Endothelial cell of umbilical vein (primary cell): ENCODE data around the gene FOXO1. TPM values are rescaled to one million over a fixed set of nuclear protein-coding genes. Genes with fewer than 3 reads are reported as not detected.

Experiments used
- BruUV-seq: library from RNA; stranded (reverse); fragments of 400-500 nt; replicated peaks from 2 replicates; lab custom pipeline; 2021; lab: Mats Ljungman, UMichigan
- CTCF ChIA-PET: fragments of 300-600, 350-600 bp; sonication (Branson Sonifier 250); formaldehyde crosslinking; loops from one replicate; lab custom pipeline; 2021; ENCODE audit warnings: antibody characterized with exemption, inconsistent platforms; lab: Charles Lee
- POLR2A ChIA-PET: fragments of 300-600, 350-600 bp; sonication (Branson Sonifier 250); formaldehyde crosslinking; loops from one replicate; lab custom pipeline; 2021; ENCODE audit warnings: antibody characterized with exemption, inconsistent platforms; lab: Charles Lee
- DNase-seq: peaks from one replicate; pipeline ENCODE4 v3.0.0-alpha.2; 2011; ENCODE audit warnings: low read depth, low spot score
- FAIRE-seq: peaks from 2 replicates; lab custom pipeline; 2011; peaks lifted over from hg19 to GRCh38; lab: Jason Lieb, UNC
- H2AFZ ChIP-seq: 2 replicates; pipeline ENCODE4 v1.6.0; 2012; ENCODE audit warnings: low read depth, low read length, control low read depth, inconsistent platforms
- H3K27ac ChIP-seq: 2 replicates; pipeline ENCODE4 v1.5.1; 2011; ENCODE audit warnings: low read depth, mild to moderate bottlenecking, control low read depth, low read length, moderate library complexity; ENCODE audit not compliant: insufficient read depth
- H3K27me3 ChIP-seq, 2 experiments: 2 replicates each; pipeline versions ENCODE4 v1.6.0 to v1.6.1; 2011; ENCODE audit warnings: low read length in 2 of 2, mixed read lengths in 1 of 2; ENCODE audit not compliant: control insufficient read depth in 2 of 2, insufficient read depth in 2 of 2
- H3K36me3 ChIP-seq, 2 experiments: 2 replicates in 1 of 2; 3 replicates in 1 of 2; pipeline ENCODE4 v1.5.1; 2011; ENCODE audit warnings: low read length in 2 of 2, mild to moderate bottlenecking in 1 of 2, moderate library complexity in 1 of 2; ENCODE audit not compliant: control insufficient read depth in 2 of 2, insufficient read depth in 2 of 2; ENCODE audit errors: extremely low read depth in 1 of 2
- H3K4me1 ChIP-seq: 3 replicates; pipeline ENCODE4 v1.5.1; 2011; ENCODE audit warnings: mild to moderate bottlenecking, low read length; ENCODE audit not compliant: control insufficient read depth, insufficient read depth; ENCODE audit errors: extremely low read depth
- H3K4me2 ChIP-seq: 2 replicates; pipeline ENCODE4 v1.6.1; 2011; ENCODE audit warnings: low read length, control low read depth, mixed read lengths; ENCODE audit not compliant: insufficient read depth
- H3K4me3 ChIP-seq, 3 experiments: fragments of 200-600 bp in 1 of 3; sonication (generic), shearing (Covaris generic) in 1 of 3; replicated peaks in 1 of 3; 2 replicates each; pipeline ENCODE4 v1.5.1; 2011 to 2016; ENCODE audit warnings: control low read depth in 3 of 3, low read length in 3 of 3, mild to moderate bottlenecking in 2 of 3, inconsistent platforms in 1 of 3, low read depth in 1 of 3, moderate library complexity in 1 of 3; ENCODE audit not compliant: insufficient read depth in 1 of 3
- H3K79me2 ChIP-seq: 2 replicates; pipeline ENCODE4 v1.6.0; 2012; ENCODE audit warnings: low read length, inconsistent platforms; ENCODE audit not compliant: control insufficient read depth, insufficient read depth
- H3K9ac ChIP-seq: replicated peaks from 2 replicates; pipeline ENCODE3; 2011; ENCODE audit warnings: low read length, control low read depth; ENCODE audit not compliant: insufficient read depth; ENCODE audit errors: extremely low read depth
- H3K9me1 ChIP-seq: replicated peaks from 3 replicates; pipeline ENCODE4 v1.6.0; 2011; ENCODE audit warnings: mild to moderate bottlenecking, low read length; ENCODE audit not compliant: control insufficient read depth, insufficient read depth; ENCODE audit errors: extremely low read depth
- H3K9me3 ChIP-seq: replicated peaks from 2 replicates; pipeline ENCODE4 v1.5.1; 2012; ENCODE audit warnings: low read length, inconsistent platforms; ENCODE audit not compliant: control insufficient read depth, insufficient read depth
- H4K20me1 ChIP-seq: replicated peaks from 2 replicates; pipeline ENCODE3; 2011; ENCODE audit warnings: mild to moderate bottlenecking, low read length; ENCODE audit not compliant: control insufficient read depth, insufficient read depth; ENCODE audit errors: extremely low read depth
- FOS ChIP-seq: IDR thresholded peaks from 2 replicates; pipeline ENCODE4 v1.6.1; 2011; ENCODE audit warnings: mild to moderate bottlenecking, low read length, moderate library complexity, borderline replicate concordance; ENCODE audit not compliant: insufficient read depth
- GATA2 ChIP-seq: IDR thresholded peaks from 2 replicates; pipeline ENCODE4 v1.7.0; 2011; ENCODE audit warnings: low read depth, mild to moderate bottlenecking, moderate library complexity, mixed read lengths, low read length; ENCODE audit not compliant: insufficient read length, insufficient read depth
- JUN ChIP-seq: IDR thresholded peaks from 2 replicates; pipeline ENCODE4 v1.6.1; 2011; ENCODE audit warnings: borderline replicate concordance, low read depth; ENCODE audit not compliant: insufficient read length, insufficient read depth
- dilution Hi-C: fragments of 300-500 bp; cut with MboI; formaldehyde crosslinking; loops from one replicate; pipeline ENCODE4 v1.15.0; 2019; ENCODE audit warnings: low sequenced_read_pairs; ENCODE audit not compliant: extremely low pct_ligation_motif_present
- intact Hi-C: fragments of 100-400 bp; cut with micrococcal nuclease; formaldehyde crosslinking; loops from one replicate; pipeline ENCODE4 v1.10.0; 2022
- polyA plus RNA-seq, 4 experiments: library from polyadenylated mRNA; depleted of rRNA in 3 of 4; stranded (reverse) in 3 of 4; unstranded in 1 of 4; fragments of >200 nt; gene quantifications; 2 replicates each; pipeline versions ENCODE4 v1.2.1 to v1.2.3, GENCODE V29; 2011 to 2012; ENCODE audit warnings: missing spikeins in 1 of 4
- total RNA-seq: library from RNA; stranded (reverse); gene quantifications from 2 replicates; pipeline ENCODE4 v1.2.3, GENCODE V29; 2021
- TF ChIP-seq, protein P1 (sequence below): IDR thresholded peaks from 2 replicates; pipeline ENCODE4 v1.6.1; 2011; ENCODE audit not compliant: insufficient read depth, insufficient read length

Gene FOXO1
- total and polyA plus RNA-seq, 2 donors (not counting 3 experiments of a cell fraction or from before 2014, with no cell fraction given), result 44.7 to 48.5 TPM

- no TSS peak for BruUV-seq
- Histone ChIP-seq H3K9me1 (no peaks in the 10 kb centered on the region), H3K4me2 (no peak overlapping the region), H4K20me1 (no peaks in the 10 kb centered on the region), H3K4me3 (no peak overlapping the region), H3K27me3 (no peaks in the 10 kb centered on the region), H3K9ac (no peak overlapping the region), H3K4me1 (peaks cover 55% of the 10 kb centered on the region), H3K79me2 (peaks cover 91% of the 10 kb centered on the region), H3K9me3 (no peaks in the 10 kb centered on the region), H3K36me3 (no peaks in the 10 kb centered on the region), H2AFZ (no peak overlapping the region), H3K27ac (no peak overlapping the region)
- no peak for TF ChIP-seq GATA2
- intact Hi-C loops (no loop called here), dilution Hi-C loops (no loop called here)
- DNase-seq, result no peak
- ChIA-PET CTCF (interaction anchor here (1.0 to 2.7 kb wide), 2 partner anchors 8 to 13 kb away, joined by 3 to 10 read pairs; no protein-coding TSS in a partner anchor), POLR2A (no interaction called here)
- no peak for FAIRE-seq
Observed at GRCh38 chr13:40566811-40567210, 99.6 kb downstream of the FOXO1 start.

DNA sequence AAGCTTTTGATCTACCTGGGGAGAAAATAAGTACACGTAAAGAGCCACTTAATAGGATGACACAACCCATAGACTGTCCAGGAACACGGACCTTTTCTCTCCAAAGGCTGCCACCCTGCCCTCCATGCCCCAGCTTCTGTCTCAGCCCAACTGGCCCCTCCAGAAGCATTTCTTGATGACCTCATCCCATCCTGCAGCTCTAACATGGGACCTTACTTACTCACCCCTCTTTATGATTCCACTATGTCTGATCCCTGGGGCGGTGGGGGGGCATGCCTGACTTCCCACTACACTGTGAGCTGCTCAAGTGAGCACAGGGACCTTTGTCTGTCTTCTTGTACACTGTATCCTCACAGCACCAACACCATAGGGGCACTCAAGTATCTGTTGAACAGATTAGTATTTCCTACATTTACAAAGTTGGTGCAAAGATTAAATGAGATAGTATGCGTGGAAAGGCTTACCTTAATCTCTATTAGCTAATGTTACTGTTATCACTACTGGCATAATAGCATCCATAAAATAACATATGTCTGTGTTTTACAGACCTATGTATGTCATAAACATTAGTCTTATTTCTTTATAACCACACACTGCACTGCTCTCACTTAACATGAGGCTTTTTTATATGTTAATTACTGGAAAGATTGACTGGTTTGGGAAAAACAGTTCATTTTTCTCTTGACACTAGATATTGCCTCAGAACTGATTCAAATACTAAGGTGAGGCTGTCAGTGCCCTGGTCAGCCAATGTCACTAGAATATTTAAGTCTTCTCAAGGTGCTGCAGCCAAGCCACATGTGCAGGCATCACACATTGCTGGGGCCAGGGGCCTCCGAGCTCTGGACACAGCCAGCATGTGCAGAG is 100.9 kb downstream of the FOXO1 start:
- Histone ChIP-seq H3K36me3 (peaks cover 0 to 1% of the 10 kb centered on the region in 2 experiments), H4K20me1 (no peaks in the 10 kb centered on the region), H3K4me2 (peak overlapping the region; percentile 67), H3K79me2 (peaks cover 84% of the 10 kb centered on the region), H3K27ac (peak overlapping the region; percentile 46), H3K9me3 (no peaks in the 10 kb centered on the region), H3K9ac (no peak overlapping the region), H3K4me1 (peaks cover 55% of the 10 kb centered on the region), H3K9me1 (no peaks in the 10 kb centered on the region), H3K4me3 (no peak overlapping the region), H3K27me3 (no peaks in the 10 kb centered on the region), H2AFZ (no peak overlapping the region)
- CTCF ChIA-PET, result interaction anchor here (0.8 to 1.7 kb wide), 8 partner anchors 15 to 496 kb away, joined by 3 to 10 read pairs (median 4); no protein-coding TSS in a partner anchor
- POLR2A ChIA-PET, result interaction anchor here (0.6 kb wide), 1 partner anchor 94 kb away, joined by 3 read pairs; no protein-coding TSS in a partner anchor
- FAIRE-seq (no peak), DNase-seq (peak; percentile 58)
- dilution Hi-C loops, result no loop called here
- no TSS peak for BruUV-seq
- intact Hi-C loops, result loop anchor here (2.0 kb wide), 1 partner anchor 21 kb away; no protein-coding TSS in a partner anchor
- TF ChIP-seq, protein P1, sequence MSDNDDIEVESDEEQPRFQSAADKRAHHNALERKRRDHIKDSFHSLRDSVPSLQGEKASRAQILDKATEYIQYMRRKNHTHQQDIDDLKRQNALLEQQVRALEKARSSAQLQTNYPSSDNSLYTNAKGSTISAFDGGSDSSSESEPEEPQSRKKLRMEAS, result no peak
- no peak for TF ChIP-seq FOS
- TF ChIP-seq JUN, result peak; percentile 54
